NCI-H2081 (cell line): Measurements from ENCODE around the gene NAA25.
"Not testable (repeated sequence)": the region's sequence is repeated elsewhere in the genome, so short reads cannot be mapped to it uniquely, and the experiment has no call there.

Experiments
- DNase-seq, 2 experiments: peaks; one replicate each; lab custom pipeline; 2025; lab: John Stamatoyannopoulos, UW

Gene NAA25

GRCh38 chr12:112009596-112009995 lies 99.0 kb downstream of the NAA25 start:
- not testable (repeated sequence) for DNase-seq

- DNase-seq: no peak
Observed at GRCh38 chr12:112008918-112009317, 99.7 kb downstream of the NAA25 start.

- no peak for DNase-seq
Observed at GRCh38 chr12:112007945-112008344, 100.6 kb downstream of the NAA25 start.

GRCh38 chr12:112005419-112006395 lies 102.9 kb downstream of the NAA25 start:
- no peak for DNase-seq

GRCh38 chr12:112004041-112004440 lies 104.5 kb downstream of the NAA25 start:
- no peak for DNase-seq

GRCh38 chr12:112001576-112001975 lies 107.0 kb downstream of the NAA25 start:
- DNase-seq: no peak

- DNase-seq: no peak
Observed at GRCh38 chr12:112000820-112001219, 107.8 kb downstream of the NAA25 start.

- DNase-seq: not testable (repeated sequence)
Observed at GRCh38 chr12:111999129-111999528, 109.5 kb downstream of the NAA25 start.

- no peak for DNase-seq
Observed at GRCh38 chr12:111998015-111998414, 110.6 kb downstream of the NAA25 start.

GRCh38 chr12:111997300-111997699 lies 111.3 kb downstream of the NAA25 start:
- no peak for DNase-seq

- DNase-seq: no peak
Observed at GRCh38 chr12:111995782-111996480, 112.7 kb downstream of the NAA25 start.

GRCh38 chr12:111994211-111995111 lies 114.1 kb downstream of the NAA25 start:
- DNase-seq: not testable (repeated sequence)

- DNase-seq: no peak
Observed at GRCh38 chr12:111993292-111994150, 115.1 kb downstream of the NAA25 start.

- no peak for DNase-seq
Observed at GRCh38 chr12:111992464-111992863, 116.1 kb downstream of the NAA25 start.

GRCh38 chr12:111991946-111992345 lies 116.6 kb downstream of the NAA25 start:
- no peak for DNase-seq

GRCh38 chr12:111991535-111991934 lies 117.0 kb downstream of the NAA25 start:
- DNase-seq: no peak

- no peak for DNase-seq
Observed at GRCh38 chr12:111984820-111985219, 123.8 kb downstream of the NAA25 start.

- no peak for DNase-seq
Observed at GRCh38 chr12:111981987-111982386, 126.6 kb downstream of the NAA25 start.

- no peak for DNase-seq
Observed at GRCh38 chr12:111980598-111980997, 128.0 kb downstream of the NAA25 start.

GRCh38 chr12:111978545-111978944 lies 130.0 kb downstream of the NAA25 start:
- DNase-seq: no peak

- no peak for DNase-seq
Observed at GRCh38 chr12:111976860-111977259, 131.7 kb downstream of the NAA25 start.
